BLaER1 treated with 17β-estradiol and CSF1 and Interleukin-3, amounts not matched to agents 10 nM and 100 nM (cell line): ENCODE results near the gene LDLRAD3.

Source experiments
- H3K27ac ChIP-seq, 11 experiments: shearing (Covaris generic); formaldehyde crosslinking; 2 replicates each; pipeline ENCODE4 v1.8.1; 2022
- H3K27me3 ChIP-seq, 11 experiments: shearing (Covaris generic); formaldehyde crosslinking; 2 replicates each; pipeline ENCODE4 v1.8.1; 2022
- H3K36me3 ChIP-seq, 11 experiments: shearing (Covaris generic); formaldehyde crosslinking; 2 replicates each; pipeline ENCODE4 v1.8.1; 2022
- H3K4me1 ChIP-seq, 10 experiments: shearing (Covaris generic); formaldehyde crosslinking; 2 replicates each; pipeline ENCODE4 v1.8.1; 2022
- H3K4me2 ChIP-seq, 11 experiments: shearing (Covaris generic); formaldehyde crosslinking; 2 replicates each; pipeline ENCODE4 v1.8.1; 2022
- H3K4me3 ChIP-seq, 10 experiments: shearing (Covaris generic); formaldehyde crosslinking; 2 replicates each; pipeline ENCODE4 v1.8.1; 2022
- H3K9ac ChIP-seq, 11 experiments: shearing (Covaris generic); formaldehyde crosslinking; 2 replicates each; pipeline ENCODE4 v1.8.1; 2022
- H3K9me3 ChIP-seq, 11 experiments: shearing (Covaris generic); formaldehyde crosslinking; replicated peaks in 1 of 11; 2 replicates each; pipeline ENCODE4 v1.8.1; 2022
- H4K20me1 ChIP-seq, 11 experiments: shearing (Covaris generic); formaldehyde crosslinking; 2 replicates each; pipeline ENCODE4 v1.8.1; 2022
- Cebpa-rat ChIP-seq, 11 experiments: shearing (Covaris generic); IDR thresholded peaks; 2 replicates each; pipeline ENCODE4 v1.8.1; 2022

Gene LDLRAD3

GRCh38 chr11:36155770-36156160 lies 211.9 kb downstream of the LDLRAD3 start:
- no peaks in the 10 kb centered on the region for H3K27me3 ChIP-seq
- peak overlapping the region in 1 of 11 experiments; percentile 40; a peak in 1 of 22 replicates for H3K9ac ChIP-seq
- peaks cover 0 to 15% (median 0%) of the 10 kb centered on the region in 11 experiments; a peak in 4 of 22 replicates for H4K20me1 ChIP-seq
- no peak overlapping the region for H3K4me3 ChIP-seq
- H3K36me3 ChIP-seq = peaks cover 0 to 34% (median 12%) of the 10 kb centered on the region in 11 experiments; a peak in 8 of 22 replicates
- no peak for TF ChIP-seq Cebpa-rat (IDR thresholded peaks at IDR 0.05)
- no peaks in the 10 kb centered on the region for H3K9me3 ChIP-seq
- H3K4me2 ChIP-seq = peak overlapping the region; percentile 37 to 64 (median 56)
- H3K4me1 ChIP-seq = peaks cover 25 to 92% (median 47%) of the 10 kb centered on the region in 10 experiments
- peak overlapping the region in 8 of 11 experiments; percentile 30 to 63 (median 46); a peak in 11 of 22 replicates for H3K27ac ChIP-seq

- TF ChIP-seq Cebpa-rat (IDR thresholded peaks at IDR 0.05) = no peak
- Histone ChIP-seq H3K4me3 (no peak overlapping the region), H3K27ac (peak overlapping the region in 9 of 11 experiments; percentile 19 to 63 (median 42); a peak in 15 of 22 replicates), H3K27me3 (no peaks in the 10 kb centered on the region), H3K36me3 (peaks cover 0 to 34% (median 12%) of the 10 kb centered on the region in 11 experiments; a peak in 8 of 22 replicates), H3K9ac (peak overlapping the region in 3 of 11 experiments; percentile 18 to 48 (median 40); a peak in 4 of 22 replicates), H3K9me3 (no peaks in the 10 kb centered on the region), H4K20me1 (peaks cover 0 to 21% (median 0%) of the 10 kb centered on the region in 11 experiments; a peak in 4 of 22 replicates), H3K4me1 (peaks cover 30 to 92% (median 53%) of the 10 kb centered on the region in 10 experiments), H3K4me2 (peak overlapping the region; percentile 37 to 64 (median 56))
Measured at GRCh38 chr11:36156161-36156816, 212.4 kb downstream of the LDLRAD3 start.

GRCh38 chr11:36156817-36157519 lies 213.1 kb downstream of the LDLRAD3 start:
- Histone ChIP-seq H3K27me3 (no peaks in the 10 kb centered on the region), H3K4me3 (no peak overlapping the region), H3K27ac (peak overlapping the region in 7 of 11 experiments; percentile 5 to 63 (median 47); a peak in 9 of 22 replicates), H3K4me2 (peak overlapping the region; percentile 2 to 64 (median 56); a peak in 21 of 22 replicates), H3K36me3 (peaks cover 0 to 34% (median 12%) of the 10 kb centered on the region in 11 experiments; a peak in 8 of 22 replicates), H4K20me1 (peaks cover 0 to 24% (median 0%) of the 10 kb centered on the region in 11 experiments; a peak in 4 of 22 replicates), H3K4me1 (peaks cover 37 to 92% (median 59%) of the 10 kb centered on the region in 10 experiments), H3K9me3 (no peaks in the 10 kb centered on the region), H3K9ac (peak overlapping the region in 3 of 11 experiments; percentile 11 to 48 (median 18); a peak in 4 of 22 replicates)
- no peak for TF ChIP-seq Cebpa-rat (IDR thresholded peaks at IDR 0.05)

- H3K9me3 ChIP-seq = no peaks in the 10 kb centered on the region
- H3K36me3 ChIP-seq = peaks cover 0 to 9% (median 0%) of the 10 kb centered on the region in 11 experiments; a peak in 1 of 22 replicates
- H3K4me3 ChIP-seq = no peak overlapping the region
- H3K4me1 ChIP-seq = peaks cover 66 to 91% (median 81%) of the 10 kb centered on the region in 10 experiments
- TF ChIP-seq Cebpa-rat (IDR thresholded peaks at IDR 0.05) = no peak
- no peak overlapping the region for H3K9ac ChIP-seq
- no peak overlapping the region for H3K27ac ChIP-seq
- H3K4me2 ChIP-seq = peak overlapping the region in 5 of 11 experiments; percentile 59 to 84 (median 77); a peak in 8 of 22 replicates
- no peaks in the 10 kb centered on the region for H3K27me3 ChIP-seq
- H4K20me1 ChIP-seq = peaks cover 0 to 39% (median 0%) of the 10 kb centered on the region in 11 experiments; a peak in 4 of 22 replicates
Measured at GRCh38 chr11:36160091-36160490, 216.2 kb downstream of the LDLRAD3 start.

GRCh38 chr11:36161572-36161971 lies 217.7 kb downstream of the LDLRAD3 start:
- Histone ChIP-seq H3K4me1 (peaks cover 57 to 83% (median 70%) of the 10 kb centered on the region in 10 experiments), H3K27ac (0 out of 22 replicates have a peak overlapping the region, but pooled peaks of 1 of the 11 experiments have one; percentile 10), H4K20me1 (peaks cover 0 to 30% (median 0%) of the 10 kb centered on the region in 11 experiments; a peak in 4 of 22 replicates), H3K36me3 (peaks cover 0 to 19% (median 0%) of the 10 kb centered on the region in 11 experiments; a peak in 4 of 22 replicates), H3K4me3 (no peak overlapping the region; a peak in 1 of 20 replicates), H3K27me3 (no peaks in the 10 kb centered on the region), H3K9ac (peak overlapping the region in 1 of 11 experiments; percentile 10; a peak in 1 of 22 replicates), H3K4me2 (peak overlapping the region; percentile 34 to 84 (median 69); a peak in 20 of 22 replicates), H3K9me3 (no peaks in the 10 kb centered on the region)
- no peak for TF ChIP-seq Cebpa-rat (IDR thresholded peaks at IDR 0.05)

- H3K4me3 ChIP-seq = no peak overlapping the region; a peak in 1 of 20 replicates
- H3K27me3 ChIP-seq = no peaks in the 10 kb centered on the region
- H3K36me3 ChIP-seq = peaks cover 0 to 26% (median 6%) of the 10 kb centered on the region in 11 experiments; a peak in 9 of 22 replicates
- peak overlapping the region; percentile 34 to 84 (median 69); a peak in 21 of 22 replicates for H3K4me2 ChIP-seq
- peaks cover 50 to 77% (median 64%) of the 10 kb centered on the region in 10 experiments for H3K4me1 ChIP-seq
- H3K27ac ChIP-seq = peak overlapping the region in 3 of 11 experiments; percentile 10 to 32 (median 10); a peak in 1 of 22 replicates
- H4K20me1 ChIP-seq = peaks cover 0 to 30% (median 0%) of the 10 kb centered on the region in 11 experiments; a peak in 4 of 22 replicates
- TF ChIP-seq Cebpa-rat (IDR thresholded peaks at IDR 0.05) = no peak
- peaks cover 0 to 3% (median 0%) of the 10 kb centered on the region in 11 experiments; a peak in 1 of 22 replicates for H3K9me3 ChIP-seq
- peak overlapping the region in 2 of 11 experiments; percentile 10 to 35; a peak in 2 of 22 replicates for H3K9ac ChIP-seq
Measured at GRCh38 chr11:36162006-36162882, 218.4 kb downstream of the LDLRAD3 start.

- H3K27me3 ChIP-seq = no peaks in the 10 kb centered on the region
- peak overlapping the region in 9 of 11 experiments; percentile 45 to 84 (median 69); a peak in 18 of 22 replicates for H3K4me2 ChIP-seq
- no peak for TF ChIP-seq Cebpa-rat (IDR thresholded peaks at IDR 0.05)
- H3K36me3 ChIP-seq = peaks cover 0 to 33% (median 10%) of the 10 kb centered on the region in 11 experiments; a peak in 11 of 22 replicates
- H4K20me1 ChIP-seq = peaks cover 0 to 30% (median 0%) of the 10 kb centered on the region in 11 experiments; a peak in 4 of 22 replicates
- peaks cover 45 to 70% (median 59%) of the 10 kb centered on the region in 10 experiments for H3K4me1 ChIP-seq
- no peak overlapping the region for H3K4me3 ChIP-seq
- H3K9ac ChIP-seq = no peak overlapping the region
- H3K9me3 ChIP-seq = peaks cover 0 to 3% (median 0%) of the 10 kb centered on the region in 11 experiments; a peak in 1 of 22 replicates
- H3K27ac ChIP-seq = 0 out of 22 replicates have a peak overlapping the region, but pooled peaks of 1 of the 11 experiments have one; percentile 2
Measured at GRCh38 chr11:36162883-36163434, 219.1 kb downstream of the LDLRAD3 start.
